Brain microvascular endothelial cell (primary cell): ENCODE results near the gene LONP1.

Source experiments
- DNase-seq: peaks from one replicate; pipeline ENCODE4 v3.0.0-alpha.2; 2020
- H3K27ac ChIP-seq: fragments of 250-450 bp; sonication (Bioruptor Pico); 2 replicates; pipeline ENCODE4 v1.5.1; 2020; ENCODE audit warnings: mild to moderate bottlenecking, moderate library complexity
- H3K27me3 ChIP-seq: fragments of 250-450 bp; sonication (Bioruptor Pico); replicated peaks from 2 replicates; pipeline ENCODE4 v1.5.1; 2020; ENCODE audit warnings: mild to moderate bottlenecking
- H3K36me3 ChIP-seq: fragments of 250-450 bp; sonication (Bioruptor Pico); replicated peaks from 2 replicates; pipeline ENCODE4 v1.5.1; 2020; ENCODE audit warnings: mild to moderate bottlenecking
- H3K4me3 ChIP-seq: 2 replicates; pipeline ENCODE4 v1.5.1; 2011; ENCODE audit warnings: low read depth, mild to moderate bottlenecking, control low read depth, low read length, moderate library complexity
- CTCF ChIP-seq: IDR thresholded peaks from 2 replicates; pipeline ENCODE4 v1.5.1; 2011; ENCODE audit warnings: low read depth, mild to moderate bottlenecking, moderate library complexity, low read length, control low read depth, inconsistent platforms; ENCODE audit errors: missing control alignments
- in situ Hi-C: cut with HindIII; loops from 2 replicates; pipeline ENCODE4 v1.10.0; 2017; ENCODE audit warnings: low sequenced_read_pairs, low pct_ligation_motif_present

Gene LONP1

GRCh38 chr19:5680437-5681368, 39.2 kb downstream of the LONP1 start, which contains the start of the genes HSD11B1L and MICOS13:
Gene HSD11B1L (plus strand): TSS chr19:5681027. CDS start chr19:5684833, 3,806 bp downstream.
Gene MICOS13 (minus strand): TSS chr19:5680516. CDS start chr19:5680486, 30 bp downstream.
- TF ChIP-seq CTCF, result no peak
- peak; percentile 99 for DNase-seq

GRCh38 chr19:5680084-5680436, 39.9 kb downstream of the LONP1 start:
- no peak for TF ChIP-seq CTCF
- in situ Hi-C loops, result no loop called here
- H3K27me3 ChIP-seq, result no peaks in the 10 kb centered on the region
- H3K4me3 ChIP-seq, result peak overlapping the region; percentile 94
- peak overlapping the region; percentile 90 for H3K27ac ChIP-seq
- peaks cover 6% of the 10 kb centered on the region for H3K36me3 ChIP-seq
- DNase-seq, result peak; percentile 18

More at GRCh38 chr19:5680437-5681368, 39.2 kb downstream of the LONP1 start, which contains the start of the genes HSD11B1L and MICOS13:
- Histone ChIP-seq H3K36me3 (peaks cover 6% of the 10 kb centered on the region), H3K4me3 (peak within 1 kb of the TSS; percentile 94), H3K27me3 (no peaks in the 10 kb centered on the region), H3K27ac (peak within 1 kb of the TSS; percentile 90)
- in situ Hi-C loops, result no loop called here

- Histone ChIP-seq H3K27ac (peak overlapping the region; percentile 90), H3K27me3 (no peaks in the 10 kb centered on the region), H3K36me3 (peaks cover 6% of the 10 kb centered on the region), H3K4me3 (peak overlapping the region; percentile 94)
- in situ Hi-C loops, result no loop called here
- no peak for DNase-seq
- no peak for TF ChIP-seq CTCF
Observed at GRCh38 chr19:5679289-5680083, 40.5 kb downstream of the LONP1 start.

- in situ Hi-C loops, result no loop called here
- no peak overlapping the region for H3K4me3 ChIP-seq
- no peak for TF ChIP-seq CTCF
- peaks cover 6% of the 10 kb centered on the region for H3K36me3 ChIP-seq
- no peaks in the 10 kb centered on the region for H3K27me3 ChIP-seq
- DNase-seq, result no peak
- H3K27ac ChIP-seq, result no peak overlapping the region
Observed at GRCh38 chr19:5678071-5678718, 41.8 kb downstream of the LONP1 start.

GRCh38 chr19:5677580-5677979, 42.4 kb downstream of the LONP1 start:
- in situ Hi-C loops, result no loop called here
- TF ChIP-seq CTCF, result no peak
- DNase-seq, result no peak
- Histone ChIP-seq H3K27me3 (no peaks in the 10 kb centered on the region), H3K36me3 (peaks cover 6% of the 10 kb centered on the region), H3K4me3 (no peak overlapping the region), H3K27ac (no peak overlapping the region)
